Activated CD4-positive, alpha-beta T cell treated with anti-CD3 and anti-CD28 coated beads for 4 hours (primary cell): ENCODE results near the gene MAP3K9.

Source experiments
- DNase-seq, 2 donors: peaks; one replicate each; pipeline ENCODE4 v3.0.0-alpha.2; 2020

MAP3K9 gene

GRCh38 chr14:70685474-70686197 is 123.7 kb downstream of the MAP3K9 start:
- DNase-seq = no peak

- no peak for DNase-seq
Observed at GRCh38 chr14:70683983-70684382, 125.3 kb downstream of the MAP3K9 start.

GRCh38 chr14:70680748-70681147 is 128.6 kb downstream of the MAP3K9 start:
- no peak for DNase-seq

GRCh38 chr14:70677341-70677740 is 132.0 kb downstream of the MAP3K9 start:
- no peak for DNase-seq
